Astrocyte of the spinal cord (primary cell): ENCODE measurements around the gene NSUN4.
"Not testable (repeated sequence)": the region's sequence is repeated elsewhere in the genome, so short reads cannot be mapped to it uniquely, and the experiment has no call there.

Source experiments
- DNase-seq: peaks from one replicate; pipeline ENCODE4 v3.0.0; 2011; ENCODE audit warnings: low read depth, low spot score
- H3K4me3 ChIP-seq: 2 replicates; pipeline ENCODE4 v1.5.1; 2011; ENCODE audit warnings: low read depth, mild to moderate bottlenecking, low read length, moderate library complexity
- CTCF ChIP-seq: IDR thresholded peaks from 2 replicates; pipeline ENCODE4 v1.5.1; 2012; ENCODE audit warnings: low read depth, mild to moderate bottlenecking, low read length, inconsistent platforms
- in situ Hi-C: cut with HindIII; loops from 2 replicates; pipeline ENCODE4 v1.10.0; 2017; ENCODE audit warnings: low sequenced_read_pairs

Gene NSUN4

GRCh38 chr1:46342677-46343350, 2.2 kb downstream of the NSUN4 start:
- TF ChIP-seq CTCF, result no peak
- no peak for DNase-seq
- in situ Hi-C loops, result no loop called here
- no peak overlapping the region for H3K4me3 ChIP-seq

DNA sequence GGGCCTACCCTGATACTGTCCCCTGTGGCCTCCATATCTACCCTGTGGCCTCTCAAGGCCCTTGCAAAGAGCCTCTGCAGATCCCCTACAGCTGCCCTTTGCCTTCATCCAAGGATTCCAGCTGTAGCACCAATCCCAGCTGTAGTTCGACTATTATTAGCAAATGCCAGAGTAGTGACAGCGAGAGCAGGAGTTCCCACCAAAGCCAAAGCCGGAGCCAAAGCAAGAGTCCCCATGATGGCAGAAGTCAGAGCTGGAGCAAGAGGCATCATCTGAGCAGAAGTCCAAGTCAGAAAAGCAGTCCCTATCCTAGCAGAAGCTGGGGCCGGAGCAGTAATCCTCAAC, 2.7 kb downstream of the NSUN4 start:
- DNase-seq, result no peak
- in situ Hi-C loops, result no loop called here
- TF ChIP-seq CTCF, result no peak
- H3K4me3 ChIP-seq, result no peak overlapping the region

GRCh38 chr1:46343705-46344104, 3.1 kb downstream of the NSUN4 start:
- in situ Hi-C loops, result no loop called here
- DNase-seq, result no peak
- TF ChIP-seq CTCF, result no peak
- H3K4me3 ChIP-seq, result no peak overlapping the region

DNA sequence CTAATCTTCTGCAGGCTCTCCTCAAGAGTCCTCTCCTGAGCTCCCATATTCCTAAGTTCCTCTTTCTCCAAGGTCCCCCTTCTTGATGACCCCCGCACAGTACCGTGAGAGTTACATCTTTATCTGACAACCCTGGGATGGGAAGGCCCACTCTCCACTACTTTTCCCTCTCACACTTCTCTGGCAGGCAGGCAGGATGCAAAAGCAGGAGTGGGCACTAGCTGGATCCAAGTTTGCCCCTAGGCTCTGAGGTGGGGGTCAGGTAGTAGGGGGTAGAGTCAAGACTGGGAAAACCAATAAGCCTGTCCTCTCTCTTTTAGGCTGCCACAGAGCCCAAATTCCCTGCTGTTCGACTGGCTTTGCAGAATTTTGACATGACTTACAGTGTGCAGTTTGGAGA, 3.9 kb downstream of the NSUN4 start:
- TF ChIP-seq CTCF, result no peak

GRCh38 chr1:46345281-46345680, 4.7 kb downstream of the NSUN4 start:
- in situ Hi-C loops, result no loop called here
- TF ChIP-seq CTCF, result no peak
- DNase-seq, result no peak
- H3K4me3 ChIP-seq, result no peak overlapping the region

More for the DNA sequence above, 3.9 kb downstream of the NSUN4 start:
- no peak overlapping the region for H3K4me3 ChIP-seq
- no peak for DNase-seq
- in situ Hi-C loops, result no loop called here

GRCh38 chr1:46352363-46352762, 11.8 kb downstream of the NSUN4 start:
- TF ChIP-seq CTCF, result no peak

DNA sequence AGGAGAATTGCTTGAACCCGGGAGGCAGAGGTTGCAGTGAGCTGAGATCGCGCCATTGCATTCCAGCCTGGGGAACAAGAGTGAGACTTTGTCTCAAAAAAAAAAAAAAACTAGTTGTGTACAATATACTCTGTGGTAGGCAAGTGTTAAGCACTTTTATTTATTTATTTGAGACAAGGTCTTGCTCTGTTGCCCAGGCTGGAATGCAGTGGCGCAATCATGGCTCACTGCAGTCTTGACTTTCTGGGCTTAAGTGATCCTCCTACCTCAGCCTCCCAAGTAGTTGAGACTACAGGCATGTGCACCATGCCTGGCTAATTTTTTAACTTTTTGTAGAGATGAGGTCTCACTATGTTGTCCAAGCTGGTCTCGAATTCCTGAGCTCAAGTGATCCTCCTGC, 15.3 kb downstream of the NSUN4 start:
- H3K4me3 ChIP-seq, DNase-seq, in situ Hi-C loops: not testable (repeated sequence)

More at GRCh38 chr1:46352363-46352762, 11.8 kb downstream of the NSUN4 start:
- DNase-seq, result no peak
- no peak overlapping the region for H3K4me3 ChIP-seq
- in situ Hi-C loops, result no loop called here
